ENCODE measurements around the gene PLCB1. TPM values are rescaled to one million over a fixed set of nuclear protein-coding genes. Genes with fewer than 3 reads are reported as not detected.

Gene PLCB1
- total and polyA plus RNA-seq, 2 donors (not counting 3 experiments of a cell fraction or from before 2014, with no cell fraction given): 10.2 to 53.4 TPM

- dilution Hi-C loops (cut with MboI; ENCODE audit: extremely low pct_ligation_motif_present, low sequenced_read_pairs): no loop called here
- no peaks in the 10 kb centered on the region for H3K79me2 ChIP-seq (ENCODE audit: control insufficient read depth, insufficient read depth, low read length)
- no peak for TF ChIP-seq MYC (IDR thresholded peaks at IDR 0.05; ENCODE audit: low read depth, low read length)
- no peak for TF ChIP-seq EZH2 (IDR thresholded peaks at IDR 0.05; ENCODE audit: borderline replicate concordance, low read depth, low read length, severe bottlenecking)
- no peak for TF ChIP-seq GATA2 (IDR thresholded peaks at IDR 0.05; ENCODE audit: insufficient read depth, insufficient read length, low read depth, low read length)
- TF ChIP-seq MAX (IDR thresholded peaks at IDR 0.05; ENCODE audit: insufficient read depth, insufficient read length): no peak
- no peak for TF ChIP-seq POLR2AphosphoS5 (IDR thresholded peaks at IDR 0.05; ENCODE audit: insufficient read depth, low read depth, low read length)
- no peak for TF ChIP-seq POLR2A (IDR thresholded peaks at IDR 0.05; ENCODE audit: low read depth, low read length)
- no peak for TF ChIP-seq FOS (IDR thresholded peaks at IDR 0.05; ENCODE audit: borderline replicate concordance, insufficient read depth, low read length)
- no peak for TF ChIP-seq CTCF (IDR thresholded peaks at IDR 0.05; ENCODE audit: extremely low read depth in 1 of 2, insufficient read depth in 1 of 2, low read depth in 1 of 2, low read length in 2 of 2)
- TF ChIP-seq JUN (IDR thresholded peaks at IDR 0.05; ENCODE audit: borderline replicate concordance, insufficient read depth, insufficient read length, low read depth): no peak
- H4K20me1 ChIP-seq (replicated peaks; ENCODE audit: control insufficient read depth, extremely low read depth, insufficient read depth, low read length): peaks cover 2% of the 10 kb centered on the region
- H3K4me3 ChIP-seq (replicated peaks in 1 of 3; ENCODE audit: insufficient read depth in 1 of 3, low read depth in 1 of 3, low read length in 3 of 3): no peak overlapping the region
- intact Hi-C loops (cut with micrococcal nuclease): no loop called here
- H3K9ac ChIP-seq (replicated peaks; ENCODE audit: extremely low read depth, insufficient read depth, low read length): no peak overlapping the region
- no peaks in the 10 kb centered on the region for H3K4me1 ChIP-seq (ENCODE audit: control insufficient read depth, extremely low read depth, insufficient read depth, low read length)
- ChIA-PET CTCF (no interaction called here), POLR2A (no interaction called here)
- DNase-seq (ENCODE audit: low read depth, low spot score) (no peak), FAIRE-seq (no peak)
- no peak overlapping the region for H2AFZ ChIP-seq (ENCODE audit: low read depth, low read length)
- H3K36me3 ChIP-seq (ENCODE audit: control insufficient read depth in 2 of 2, extremely low read depth in 1 of 2, insufficient read depth in 2 of 2, low read length in 2 of 2): no peaks in the 10 kb centered on the region
- no peaks in the 10 kb centered on the region for H3K27me3 ChIP-seq (ENCODE audit: control insufficient read depth in 2 of 2, insufficient read depth in 2 of 2, low read length in 2 of 2)
- no peaks in the 10 kb centered on the region for H3K9me3 ChIP-seq (replicated peaks; ENCODE audit: control insufficient read depth, insufficient read depth, low read length)
- no peaks in the 10 kb centered on the region for H3K9me1 ChIP-seq (replicated peaks; ENCODE audit: control insufficient read depth, extremely low read depth, insufficient read depth, low read length)
- no TSS peak for BruUV-seq (replicated peaks)
- H3K4me2 ChIP-seq (ENCODE audit: insufficient read depth, low read length): no peak overlapping the region
- H3K27ac ChIP-seq (ENCODE audit: insufficient read depth, low read depth, low read length): no peak overlapping the region
These were observed 181.0 kb downstream of the PLCB1 start for GRCh38 chr20:8313073-8313472.
